HG03103 (cell line): ENCODE results near the gene SLC4A4.
A peak's percentile ranks its signal among the peaks of the same experiment; 100 is the strongest.

Source experiments
- ATAC-seq: cut with Tn5 transposase; IDR thresholded peaks from one replicate; pipeline ENCODE4 v1.9.1; 2021; ENCODE audit warnings: low read depth; ENCODE audit not compliant: unreplicated experiment

The SLC4A4 gene

GRCh38 chr4:71338846-71339593, at the start of gene SLC4A4:
TSS of gene SLC4A4 (plus strand) at chr4:71339020.
- ATAC-seq: peak; percentile 100

GRCh38 chr4:71290074-71290473, 48.7 kb upstream of the SLC4A4 start:
- no peak for ATAC-seq

GRCh38 chr4:71290476-71290875, 48.3 kb upstream of the SLC4A4 start:
- no peak for ATAC-seq

GRCh38 chr4:71292228-71292627, 46.6 kb upstream of the SLC4A4 start:
- ATAC-seq: no peak

GRCh38 chr4:71293705-71294104, 45.1 kb upstream of the SLC4A4 start:
- ATAC-seq: no peak

GRCh38 chr4:71294301-71294700, 44.5 kb upstream of the SLC4A4 start:
- no peak for ATAC-seq

- ATAC-seq: no peak
Measured at GRCh38 chr4:71296945-71297344, 41.9 kb upstream of the SLC4A4 start.

GRCh38 chr4:71300362-71300761, 38.5 kb upstream of the SLC4A4 start:
- ATAC-seq: no peak

- no peak for ATAC-seq
Measured at GRCh38 chr4:71300964-71301363, 37.9 kb upstream of the SLC4A4 start.

- ATAC-seq: no peak
Measured at GRCh38 chr4:71303287-71303686, 35.5 kb upstream of the SLC4A4 start.

GRCh38 chr4:71303850-71304249, 35.0 kb upstream of the SLC4A4 start:
- no peak for ATAC-seq

- no peak for ATAC-seq
Measured at GRCh38 chr4:71304289-71304850, 34.5 kb upstream of the SLC4A4 start.

- ATAC-seq: no peak
Measured at GRCh38 chr4:71307729-71308128, 31.1 kb upstream of the SLC4A4 start.

GRCh38 chr4:71322425-71322824, 16.4 kb upstream of the SLC4A4 start:
- no peak for ATAC-seq

GRCh38 chr4:71333368-71333767, 5.5 kb upstream of the SLC4A4 start:
- no peak for ATAC-seq

GRCh38 chr4:71333960-71334359, 4.9 kb upstream of the SLC4A4 start:
- no peak for ATAC-seq

GRCh38 chr4:71334465-71334882, 4.3 kb upstream of the SLC4A4 start:
- ATAC-seq: no peak

- no peak for ATAC-seq
Measured at GRCh38 chr4:71343670-71344466, 5.0 kb downstream of the SLC4A4 start.

GRCh38 chr4:71346710-71347109, 7.9 kb downstream of the SLC4A4 start:
- ATAC-seq: no peak

GRCh38 chr4:71348586-71348985, 9.8 kb downstream of the SLC4A4 start:
- ATAC-seq: no peak

GRCh38 chr4:71355045-71355444, 16.2 kb downstream of the SLC4A4 start:
- no peak for ATAC-seq

GRCh38 chr4:71355971-71356370, 17.2 kb downstream of the SLC4A4 start:
- ATAC-seq: no peak
